GM12878 (cell line): ENCODE measurements around the gene YBEY. TPM values are rescaled to one million over a fixed set of nuclear protein-coding genes. Genes with fewer than 3 reads are reported as not detected.
A peak's percentile ranks its signal among the peaks of the same experiment; 100 is the strongest.

Experiments used
- ATAC-seq: fragments of 200-7000 bp; cut with Tn5 transposase; 3 replicates; pipeline ENCODE4 v1.9.1; 2020; ENCODE audit warnings: mild to moderate bottlenecking, moderate library complexity
- BruUV-seq: library from RNA; stranded (reverse); fragments of 400-500 nt; replicated peaks from 2 replicates; lab custom pipeline; 2021; lab: Mats Ljungman, UMichigan
- CTCF ChIA-PET: fragments of 300-600 bp; sonication (Branson Sonifier 250); formaldehyde crosslinking; extraction: SDS; loops from one replicate; lab custom pipeline; 2021; ENCODE audit warnings: inconsistent platforms; lab: Yijun Ruan, JAX
- POLR2A ChIA-PET: fragments of 350-600 bp; formaldehyde crosslinking; extraction: SDS; loops from one replicate; lab custom pipeline; 2021; ENCODE audit warnings: inconsistent platforms; lab: Charles Lee
- RAD21 ChIA-PET: fragments of 300-600 bp; sonication (Branson Sonifier 250); formaldehyde crosslinking; loops from one replicate; lab custom pipeline; 2023; ENCODE audit warnings: antibody characterized with exemption; ENCODE audit not compliant: unreplicated experiment; lab: Charles Lee
- SMC1A ChIA-PET: fragments of 300-600 bp; sonication (Branson Sonifier 250); formaldehyde crosslinking; loops from one replicate; lab custom pipeline; 2023; ENCODE audit not compliant: unreplicated experiment, uncharacterized antibody; lab: Charles Lee
- DNase-seq: peaks from one replicate; pipeline ENCODE4 v3.0.0-alpha.2; 2011; ENCODE audit warnings: low read depth, low spot score
- FAIRE-seq: peaks from 3 replicates; lab custom pipeline; 2011; peaks lifted over from hg19 to GRCh38; lab: Jason Lieb, UNC
- H2AFZ ChIP-seq: 2 replicates; pipeline ENCODE4 v1.6.0; 2011; ENCODE audit warnings: low read depth, low read length, control low read depth; ENCODE audit not compliant: control insufficient read depth
- H3K27ac ChIP-seq: 2 replicates; pipeline ENCODE4 v1.5.1; 2011; ENCODE audit warnings: control low read depth; ENCODE audit not compliant: control insufficient read depth, insufficient read depth
- H3K27me3 ChIP-seq, 2 experiments: replicated peaks in 1 of 2; 2 replicates each; pipeline versions ENCODE4 v1.6.0 to v1.6.1; 2011; ENCODE audit warnings: low read length in 1 of 2; ENCODE audit not compliant: control insufficient read depth in 2 of 2, insufficient read depth in 2 of 2
- H3K36me3 ChIP-seq, 2 experiments: 2 replicates each; pipeline ENCODE4 v1.5.1; 2011; ENCODE audit warnings: low read length in 1 of 2; ENCODE audit not compliant: control insufficient read depth in 2 of 2, insufficient read depth in 2 of 2
- H3K4me1 ChIP-seq: 2 replicates; pipeline ENCODE4 v1.6.1; 2011; ENCODE audit warnings: mild to moderate bottlenecking, low read length, moderate library complexity, mixed read lengths; ENCODE audit not compliant: control insufficient read depth, insufficient read depth
- H3K4me2 ChIP-seq: 2 replicates; pipeline ENCODE4 v1.6.0; 2011; ENCODE audit warnings: control low read depth; ENCODE audit not compliant: control insufficient read depth, insufficient read depth
- H3K4me3 ChIP-seq: fragments of 200-600 bp; sonication (generic); 2 replicates; pipeline ENCODE4 v1.5.1; 2016
- H3K79me2 ChIP-seq: 2 replicates; pipeline ENCODE4 v1.6.0; 2011; ENCODE audit warnings: low read length; ENCODE audit not compliant: control insufficient read depth, insufficient read depth
- H3K9ac ChIP-seq: 2 replicates; pipeline ENCODE4 v1.8.0; 2011; ENCODE audit warnings: low read length, control low read depth, mixed read lengths; ENCODE audit not compliant: control insufficient read depth, insufficient read depth
- H3K9me3 ChIP-seq: replicated peaks from 3 replicates; pipeline ENCODE4 v1.5.1; 2011; ENCODE audit warnings: mild to moderate bottlenecking, low read length; ENCODE audit not compliant: control insufficient read depth, insufficient read depth
- H4K20me1 ChIP-seq: 2 replicates; pipeline ENCODE4 v1.6.0; 2011; ENCODE audit not compliant: control insufficient read depth, insufficient read depth
- CHD4 ChIP-seq: fragments of 200-600 bp; sonication (generic); IDR thresholded peaks from 2 replicates; pipeline ENCODE4 v1.6.1; 2016; ENCODE audit warnings: mild to moderate bottlenecking
- CREB1 ChIP-seq: IDR thresholded peaks from 2 replicates; pipeline ENCODE4 v1.6.1; 2012; ENCODE audit warnings: low read depth, mild to moderate bottlenecking, inconsistent platforms
- NRF1 ChIP-seq: conservative IDR thresholded peaks from 2 replicates; pipeline ENCODE4 v1.6.1; 2011; ENCODE audit warnings: mild to moderate bottlenecking, low read depth, low read length, improper control_type of control experiment
- POLR2A ChIP-seq: IDR thresholded peaks from 2 replicates; pipeline ENCODE4 v1.6.1; 2011; ENCODE audit warnings: low read depth, mild to moderate bottlenecking, low read length
- WRNIP1 ChIP-seq: IDR thresholded peaks from 2 replicates; pipeline ENCODE4 v1.6.1; 2011; ENCODE audit warnings: low read depth, low read length, improper control_type of control experiment, borderline replicate concordance
- ZBTB11 ChIP-seq: fragments of 450-650 bp; formaldehyde crosslinking; IDR thresholded peaks from 2 replicates; pipeline ENCODE4 v1.5.0; 2022; ENCODE audit warnings: mild to moderate bottlenecking, missing genetic modification characterization
- WGBS: methylation state at CpG from one replicate; pipeline ENCODE4 v1.1.6; 2016; ENCODE audit warnings: low lambda C conversion rate; ENCODE audit not compliant: insufficient replicate concordance, insufficient coverage; ENCODE audit errors: missing lambda C conversion rate; 5-methylcytosine and 5-hydroxymethylcytosine counted together
- in situ Hi-C: fragments of 300-500 bp; cut with MboI; formaldehyde crosslinking; loops from 9 replicates; pipeline ENCODE4 v1.14.3; 2018; ENCODE audit warnings: mixed read lengths
- intact Hi-C: fragments of 100-400 bp; cut with micrococcal nuclease; formaldehyde crosslinking; loops from one replicate; pipeline ENCODE4 v1.14.2; 2022; ENCODE audit not compliant: unreplicated experiment
- polyA plus RNA-seq, 11 experiments: library from polyadenylated mRNA; depleted of rRNA in 4 of 11; unstranded in 6 of 11; stranded (reverse) in 5 of 11; fragments of >200 nt; fragmentation: Nextera tagmentation in 4 of 11; fragmentation: Illumina TruSeq in 1 of 11; extraction: Ambion mirVana in 4 of 11; extraction: Trizol in 1 of 11; gene quantifications; 1 replicate in 1 of 11; 2 replicates in 10 of 11; pipeline versions ENCODE4 v1.2.1 to v1.2.3, GENCODE V29; 2011 to 2016; ENCODE audit warnings: inconsistent platforms in 2 of 11, missing spikeins in 2 of 11, low read depth in 1 of 11
- total RNA-seq, 4 experiments: library from RNA; depleted of rRNA in 3 of 4; stranded (reverse); fragments of >200 nt in 3 of 4; fragmentation: Illumina TruSeq in 1 of 4; extraction: Trizol in 1 of 4; gene quantifications; 2 replicates each; pipeline versions ENCODE4 v1.2.1 to v1.2.3, GENCODE V29; 2013 to 2021

The YBEY gene
- total and polyA plus RNA-seq, 10 of the 15 experiments (the other 5 are each of a cell fraction or from before 2014, with no cell fraction given) = 6.5 to 31.4 (median 18.5) TPM

GRCh38 chr21:46264690-46265144 is 21.4 kb upstream of the YBEY start:
- SMC1A ChIA-PET = no interaction called here
- ATAC-seq = no peak; the same call in 2 of the 3 replicates

More at GRCh38 chr21:46264690-46265144, 21.4 kb upstream of the YBEY start:
- Histone ChIP-seq H3K4me2 (no peak overlapping the region), H3K4me3 (no peak overlapping the region)
- peak; percentile 47; the same call in 1 of the 2 replicates for TF ChIP-seq POLR2A
- TF ChIP-seq CHD4 = no peak
- TF ChIP-seq WRNIP1 = no peak
- no peak for TF ChIP-seq NRF1
- no peak for TF ChIP-seq ZBTB11 (CRISPR knock-in tag)
- no peak for TF ChIP-seq CREB1
- TF ChIP-seq, all 136 proteins: peak for 1
- no peaks in the 10 kb centered on the region for H3K79me2 ChIP-seq
- no peak overlapping the region for H3K9ac ChIP-seq
- BruUV-seq = no TSS peak
- WGBS = 96% methylated on average over 13 of the region's 13 CpGs
- CTCF ChIA-PET = no interaction called here
- H3K36me3 ChIP-seq = peaks cover 9 to 32% of the 10 kb centered on the region in 2 experiments
- POLR2A ChIA-PET = no interaction called here
- in situ Hi-C loops = no loop called here
- no peak for DNase-seq
- no peaks in the 10 kb centered on the region for H3K27me3 ChIP-seq
- RAD21 ChIA-PET = no interaction called here
- no peaks in the 10 kb centered on the region for H3K9me3 ChIP-seq
- intact Hi-C loops = no loop called here
- H3K4me1 ChIP-seq = no peaks in the 10 kb centered on the region
- no peaks in the 10 kb centered on the region for H4K20me1 ChIP-seq
- FAIRE-seq = no peak
- H3K27ac ChIP-seq = no peak overlapping the region
- H2AFZ ChIP-seq = no peak overlapping the region
